Astrocyte (in vitro differentiated cells and primary cell): ENCODE data around the gene C19orf73. TPM values are rescaled to one million over a fixed set of nuclear protein-coding genes. Genes with fewer than 3 reads are reported as not detected.

Experiments
- DNase-seq: peaks from one replicate; pipeline ENCODE4 v3.0.0-alpha.2; 2010; ENCODE audit warnings: low read depth
- FAIRE-seq: peaks from 2 replicates; lab custom pipeline; 2011; peaks lifted over from hg19 to GRCh38; lab: Jason Lieb, UNC
- H2AFZ ChIP-seq: 2 replicates; pipeline ENCODE4 v1.6.0; 2012; ENCODE audit warnings: low read depth, low read length, inconsistent platforms
- H3K27ac ChIP-seq: 2 replicates; pipeline ENCODE4 v1.5.1; 2011; ENCODE audit warnings: low read depth, low read length, inconsistent platforms
- H3K27me3 ChIP-seq: 2 replicates; pipeline ENCODE4 v1.6.0; 2011; ENCODE audit warnings: low read length, inconsistent platforms; ENCODE audit not compliant: insufficient read depth
- H3K36me3 ChIP-seq: 2 replicates; pipeline ENCODE4 v1.5.1; 2011; ENCODE audit warnings: low read length, inconsistent platforms; ENCODE audit not compliant: insufficient read depth
- H3K4me1 ChIP-seq: 2 replicates; pipeline ENCODE4 v1.5.1; 2011; ENCODE audit warnings: low read length, inconsistent platforms; ENCODE audit not compliant: insufficient read depth
- H3K4me2 ChIP-seq: 2 replicates; pipeline ENCODE4 v1.6.0; 2012; ENCODE audit warnings: low read length, inconsistent platforms
- H3K4me3 ChIP-seq: 2 replicates; pipeline ENCODE4 v1.5.1; 2011; ENCODE audit warnings: low read depth, mild to moderate bottlenecking, low read length, inconsistent platforms; ENCODE audit not compliant: insufficient read depth
- H3K79me2 ChIP-seq: 2 replicates; pipeline ENCODE4 v1.6.0; 2012; ENCODE audit warnings: mild to moderate bottlenecking, low read length, inconsistent platforms; ENCODE audit not compliant: insufficient read depth
- H3K9ac ChIP-seq: 2 replicates; pipeline ENCODE4 v1.6.0; 2012; ENCODE audit warnings: mild to moderate bottlenecking, low read length, inconsistent platforms
- H3K9me3 ChIP-seq: 2 replicates; pipeline ENCODE4 v1.5.1; 2012; ENCODE audit warnings: low read depth, mild to moderate bottlenecking, low read length, inconsistent platforms; ENCODE audit not compliant: insufficient read depth
- H4K20me1 ChIP-seq: 2 replicates; pipeline ENCODE4 v1.6.0; 2012; ENCODE audit warnings: low read length, inconsistent platforms; ENCODE audit not compliant: insufficient read depth
- H3K27ac Mint-ChIP-seq: one replicate; pipeline ENCODE4 v1.8.0; 2021; ENCODE audit warnings: mild to moderate bottlenecking, mixed read lengths; ENCODE audit not compliant: unreplicated experiment
- H3K27me3 Mint-ChIP-seq: one replicate; pipeline ENCODE4 v1.8.0; 2021; ENCODE audit warnings: low read depth, mixed read lengths; ENCODE audit not compliant: unreplicated experiment
- H3K36me3 Mint-ChIP-seq: one replicate; pipeline ENCODE4 v1.8.0; 2021; ENCODE audit warnings: low read depth, mixed read lengths; ENCODE audit not compliant: unreplicated experiment
- H3K4me1 Mint-ChIP-seq: one replicate; pipeline ENCODE4 v1.8.0; 2021; ENCODE audit warnings: low read depth, mixed read lengths; ENCODE audit not compliant: unreplicated experiment
- H3K4me3 Mint-ChIP-seq: one replicate; pipeline ENCODE4 v1.8.0; 2021; ENCODE audit warnings: mild to moderate bottlenecking, moderate library complexity, mixed read lengths; ENCODE audit not compliant: unreplicated experiment
- H3K9me3 Mint-ChIP-seq: one replicate; pipeline ENCODE4 v1.8.0; 2021; ENCODE audit warnings: mild to moderate bottlenecking, mixed read lengths; ENCODE audit not compliant: unreplicated experiment
- EZH2 ChIP-seq: IDR thresholded peaks from 2 replicates; pipeline ENCODE4 v1.6.1; 2012; ENCODE audit warnings: mild to moderate bottlenecking, low read length, inconsistent platforms; ENCODE audit not compliant: insufficient read depth
- total RNA-seq: library from RNA; stranded (reverse); gene quantifications from 2 replicates; pipeline ENCODE4 v1.2.1, GENCODE V29; 2021
- TF ChIP-seq, protein P1 (sequence below): IDR thresholded peaks from 2 replicates; pipeline ENCODE4 v1.5.1; 2011; ENCODE audit warnings: low read depth, mild to moderate bottlenecking, inconsistent platforms, low read length, moderate library complexity; ENCODE audit not compliant: insufficient read depth

Gene C19orf73
- total RNA-seq, 1 donor from 2014 or later = 0.73 TPM

DNA sequence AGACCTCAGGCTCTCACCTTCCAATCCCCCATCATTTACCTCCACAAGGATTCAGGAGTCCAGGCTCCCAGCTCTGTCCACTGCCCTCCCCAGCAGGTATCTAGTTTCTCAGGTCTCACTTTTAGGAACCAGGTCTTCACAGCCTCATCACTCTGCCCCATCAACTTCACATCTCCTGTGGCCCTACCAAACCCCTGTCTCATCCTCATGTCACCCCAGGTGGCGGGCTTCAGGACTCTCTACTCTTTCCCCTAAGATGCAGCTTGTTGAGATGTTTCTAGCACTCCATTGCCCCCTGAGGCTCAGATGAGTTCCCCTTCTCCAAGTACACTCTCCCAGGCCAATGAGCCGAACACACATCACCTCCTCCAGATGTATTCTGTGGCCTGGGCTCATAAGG lies 1.9 kb upstream of the C19orf73 start:
- no peak for TF ChIP-seq EZH2
- TF ChIP-seq, protein P1, sequence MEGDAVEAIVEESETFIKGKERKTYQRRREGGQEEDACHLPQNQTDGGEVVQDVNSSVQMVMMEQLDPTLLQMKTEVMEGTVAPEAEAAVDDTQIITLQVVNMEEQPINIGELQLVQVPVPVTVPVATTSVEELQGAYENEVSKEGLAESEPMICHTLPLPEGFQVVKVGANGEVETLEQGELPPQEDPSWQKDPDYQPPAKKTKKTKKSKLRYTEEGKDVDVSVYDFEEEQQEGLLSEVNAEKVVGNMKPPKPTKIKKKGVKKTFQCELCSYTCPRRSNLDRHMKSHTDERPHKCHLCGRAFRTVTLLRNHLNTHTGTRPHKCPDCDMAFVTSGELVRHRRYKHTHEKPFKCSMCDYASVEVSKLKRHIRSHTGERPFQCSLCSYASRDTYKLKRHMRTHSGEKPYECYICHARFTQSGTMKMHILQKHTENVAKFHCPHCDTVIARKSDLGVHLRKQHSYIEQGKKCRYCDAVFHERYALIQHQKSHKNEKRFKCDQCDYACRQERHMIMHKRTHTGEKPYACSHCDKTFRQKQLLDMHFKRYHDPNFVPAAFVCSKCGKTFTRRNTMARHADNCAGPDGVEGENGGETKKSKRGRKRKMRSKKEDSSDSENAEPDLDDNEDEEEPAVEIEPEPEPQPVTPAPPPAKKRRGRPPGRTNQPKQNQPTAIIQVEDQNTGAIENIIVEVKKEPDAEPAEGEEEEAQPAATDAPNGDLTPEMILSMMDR = no peak
- no peaks in the 10 kb centered on the region for H3K9me3 ChIP-seq
- Mint-ChIP-seq H3K27ac (peak overlapping the region; percentile 27), H3K36me3 (peaks cover 7% of the 10 kb centered on the region), H3K9me3 (no peaks in the 10 kb centered on the region), H3K4me3 (peak overlapping the region; percentile 51), H3K27me3 (peaks cover 20% of the 10 kb centered on the region), H3K4me1 (peaks cover 7% of the 10 kb centered on the region)
- no peak overlapping the region for H3K27ac ChIP-seq
- H3K27me3 ChIP-seq = peaks cover 9% of the 10 kb centered on the region
- no peaks in the 10 kb centered on the region for H3K79me2 ChIP-seq
- DNase-seq (no peak), FAIRE-seq (no peak)
- no peak overlapping the region for H3K9ac ChIP-seq
- H3K4me3 ChIP-seq = no peak overlapping the region
- peaks cover 15% of the 10 kb centered on the region for H4K20me1 ChIP-seq
- no peaks in the 10 kb centered on the region for H3K36me3 ChIP-seq
- H3K4me1 ChIP-seq = peaks cover 12% of the 10 kb centered on the region
- no peak overlapping the region for H3K4me2 ChIP-seq
- H2AFZ ChIP-seq = no peak overlapping the region

GRCh38 chr19:49120325-49120683 lies 1.4 kb upstream of the C19orf73 start:
- Mint-ChIP-seq H3K9me3 (no peaks in the 10 kb centered on the region), H3K4me1 (peaks cover 7% of the 10 kb centered on the region), H3K36me3 (peaks cover 7% of the 10 kb centered on the region), H3K4me3 (peak overlapping the region; percentile 51), H3K27ac (peak overlapping the region; percentile 27), H3K27me3 (peaks cover 20% of the 10 kb centered on the region)
- Histone ChIP-seq H3K9me3 (no peaks in the 10 kb centered on the region), H3K36me3 (no peaks in the 10 kb centered on the region), H3K27me3 (peaks cover 9% of the 10 kb centered on the region), H3K4me2 (peak overlapping the region; percentile 94), H4K20me1 (peaks cover 17% of the 10 kb centered on the region), H3K27ac (no peak overlapping the region), H3K4me3 (no peak overlapping the region), H2AFZ (no peak overlapping the region), H3K4me1 (peaks cover 12% of the 10 kb centered on the region), H3K79me2 (no peaks in the 10 kb centered on the region), H3K9ac (no peak overlapping the region)
- FAIRE-seq (no peak), DNase-seq (no peak)
- TF ChIP-seq EZH2 = no peak
- TF ChIP-seq, protein P1 = no peak

DNA sequence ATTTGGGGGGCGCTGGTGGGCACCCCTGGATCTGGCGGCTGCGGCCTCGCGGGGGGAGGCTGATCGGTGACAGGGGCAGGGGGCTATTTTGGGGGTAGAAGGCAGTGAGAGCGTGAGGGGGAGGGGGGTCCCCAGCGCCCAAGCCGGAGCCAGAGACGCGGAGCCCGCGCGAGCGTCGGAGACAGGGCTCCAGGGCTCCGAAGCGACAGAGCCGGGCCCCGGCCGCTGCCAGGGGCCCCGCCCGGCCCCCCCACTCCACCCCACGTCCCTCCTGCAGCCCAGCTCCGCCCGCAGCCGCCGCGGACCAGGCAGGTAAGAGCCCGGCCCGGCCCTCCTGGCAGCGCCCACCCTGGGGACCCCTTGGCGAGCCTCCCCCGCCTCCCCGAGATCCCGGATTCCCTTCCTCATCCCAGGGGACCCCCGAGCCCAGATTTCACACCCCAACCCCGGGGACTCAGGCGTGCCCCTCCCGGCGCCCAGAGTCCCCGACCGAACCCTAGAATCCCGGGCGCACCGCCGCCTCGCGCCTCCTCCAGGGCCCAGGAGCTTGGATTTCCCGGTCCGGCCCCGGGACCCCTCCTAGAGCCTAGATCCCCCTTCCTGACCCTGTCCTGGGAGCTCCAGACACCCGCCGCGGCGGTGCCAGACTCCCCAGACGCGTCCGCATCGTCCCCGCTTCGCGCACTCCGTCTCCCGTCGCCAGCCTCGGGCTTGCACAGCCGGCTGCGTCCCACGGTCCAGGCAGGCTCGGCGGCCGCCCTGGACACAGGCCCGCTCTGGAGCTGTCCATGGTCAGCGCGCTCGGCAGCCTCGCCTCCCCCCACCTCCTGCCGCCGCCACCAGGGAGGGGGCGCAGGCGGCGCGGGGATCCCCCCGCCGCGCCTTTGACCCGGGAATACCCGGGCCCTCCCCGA lies 725 bp upstream of the C19orf73 start, which contains the start of gene PPFIA3:
Gene PPFIA3 (plus strand): TSS at position 134 of the 914 bp plus-strand sequence. CDS start 8,330 bp downstream, outside the sequence.
- Histone ChIP-seq H3K4me1 (peaks cover 12% of the 10 kb centered on the region), H3K4me2 (peak within 1 kb of the TSS; percentile 94), H3K9me3 (no peaks in the 10 kb centered on the region), H3K4me3 (peak within 1 kb of the TSS; percentile 72), H3K36me3 (no peaks in the 10 kb centered on the region), H3K79me2 (no peaks in the 10 kb centered on the region), H3K9ac (peak within 1 kb of the TSS; percentile 83), H2AFZ (peak within 1 kb of the TSS; percentile 87), H3K27ac (peak within 1 kb of the TSS; percentile 77), H4K20me1 (peaks cover 21% of the 10 kb centered on the region), H3K27me3 (peaks cover 9% of the 10 kb centered on the region)
- H3K9me3 Mint-ChIP-seq = no peaks in the 10 kb centered on the region
- peaks cover 7% of the 10 kb centered on the region for H3K4me1 Mint-ChIP-seq
- DNase-seq = peak; percentile 25
- no peak for FAIRE-seq
- TF ChIP-seq EZH2 = no peak
- TF ChIP-seq, protein P1 = no peak
- peak within 1 kb of the TSS; percentile 77 for H3K27ac Mint-ChIP-seq
- H3K27me3 Mint-ChIP-seq = peaks cover 20% of the 10 kb centered on the region
- H3K36me3 Mint-ChIP-seq = peaks cover 7% of the 10 kb centered on the region
- H3K4me3 Mint-ChIP-seq = peak within 1 kb of the TSS; percentile 87
